ENCODE results near the gene ERI2.
A peak's percentile ranks its signal among the peaks of the same experiment; 100 is the strongest.

The ERI2 gene

DNA sequence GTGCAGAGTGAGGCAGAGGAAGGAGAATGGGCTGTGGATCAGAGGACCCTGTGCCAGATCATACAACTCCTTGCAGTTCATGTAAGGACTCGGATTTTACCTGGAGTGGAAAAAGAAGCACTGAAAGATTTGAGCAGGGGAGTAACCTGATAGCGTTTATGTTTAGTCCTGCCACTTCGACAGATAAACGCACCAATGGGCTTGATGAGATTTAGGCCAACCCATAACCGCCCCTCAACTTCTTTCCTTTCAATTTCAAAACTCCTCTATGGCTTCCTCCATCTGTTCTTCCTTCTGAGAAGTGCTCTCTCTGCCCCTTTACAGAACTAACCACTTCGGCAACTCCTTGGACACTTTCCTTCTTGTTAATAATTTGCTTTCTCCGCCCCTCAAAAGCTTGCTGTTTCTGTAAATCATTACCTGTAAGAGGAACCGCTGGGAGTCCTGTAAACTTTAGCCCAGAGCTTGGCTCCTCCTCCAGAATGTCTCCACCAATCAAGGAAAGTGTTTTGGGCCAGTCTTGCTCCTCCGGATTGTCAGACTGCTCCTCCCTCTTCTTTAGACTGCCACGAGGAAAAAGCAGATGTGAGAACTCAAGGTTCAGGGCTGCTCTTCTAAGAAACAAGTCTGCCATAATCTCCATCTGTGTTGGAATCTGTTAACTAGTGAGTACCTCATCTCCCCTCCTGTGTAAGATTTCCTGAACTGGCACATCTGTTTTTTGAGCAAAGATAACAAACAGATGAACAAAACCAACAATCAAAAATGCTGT, 42.6 kb downstream of the ERI2 start, which contains the start of gene ACSM3:
TSS of gene ACSM3 (plus strand) at position 554 of the 772 bp plus-strand sequence. CDS start 6,021 bp downstream, outside the sequence.
- H3K9me3 ChIP-seq (ENCODE audit: control insufficient read depth, insufficient read depth, low read depth, low read length): no peaks in the 10 kb centered on the region
- POLR2A ChIA-PET: no interaction called here

DNA sequence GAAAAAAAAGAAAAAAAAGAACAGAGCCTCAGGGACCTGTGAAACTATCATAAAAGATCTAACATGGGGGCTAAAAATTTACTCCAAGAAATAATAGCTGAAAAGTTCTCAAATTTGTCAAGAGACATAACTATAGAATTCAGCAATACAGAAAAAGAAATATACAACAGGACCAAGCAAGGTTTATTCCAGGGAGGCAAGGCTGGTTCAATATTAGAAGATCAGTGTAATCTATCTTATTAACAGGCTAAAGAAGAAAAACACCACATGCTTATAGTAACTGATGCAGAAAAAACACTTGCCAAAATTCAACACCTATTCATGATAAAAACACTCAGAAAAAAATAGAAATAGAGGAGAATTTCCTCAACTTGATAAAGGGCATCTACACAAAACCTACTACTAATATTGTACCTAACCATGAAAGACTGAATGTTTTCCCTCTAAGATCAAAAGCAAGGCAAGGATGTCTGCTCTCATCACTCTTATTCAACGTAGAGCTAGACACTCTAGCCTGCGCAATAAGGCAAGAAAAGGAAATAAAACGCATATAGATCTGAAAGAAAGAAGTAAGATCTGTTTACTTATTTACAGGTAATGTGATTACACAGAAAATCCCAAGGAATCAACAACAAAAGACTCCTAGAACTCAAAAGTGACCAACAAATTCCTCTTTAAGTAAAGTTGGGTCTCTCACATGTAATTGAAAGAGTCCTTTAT, 43.7 kb downstream of the ERI2 start:
- no peaks in the 10 kb centered on the region for H3K9me3 ChIP-seq (ENCODE audit: control insufficient read depth, insufficient read depth, low read depth, low read length)
- POLR2A ChIA-PET: no interaction called here
- no peak overlapping the region for H3K27ac ChIP-seq (ENCODE audit: extremely low read depth, low read depth, low read length)
- no peaks in the 10 kb centered on the region for H3K36me3 ChIP-seq (ENCODE audit: control insufficient read depth in 2 of 2, insufficient read depth in 1 of 2, low read length in 2 of 2)
- no peaks in the 10 kb centered on the region for H3K4me1 ChIP-seq (ENCODE audit: control insufficient read depth, insufficient read depth, low read length)
- CTCF ChIA-PET: no interaction called here
- H3K4me3 ChIP-seq (ENCODE audit: low read depth, low read length): no peak overlapping the region
- TF ChIP-seq, protein P1, sequence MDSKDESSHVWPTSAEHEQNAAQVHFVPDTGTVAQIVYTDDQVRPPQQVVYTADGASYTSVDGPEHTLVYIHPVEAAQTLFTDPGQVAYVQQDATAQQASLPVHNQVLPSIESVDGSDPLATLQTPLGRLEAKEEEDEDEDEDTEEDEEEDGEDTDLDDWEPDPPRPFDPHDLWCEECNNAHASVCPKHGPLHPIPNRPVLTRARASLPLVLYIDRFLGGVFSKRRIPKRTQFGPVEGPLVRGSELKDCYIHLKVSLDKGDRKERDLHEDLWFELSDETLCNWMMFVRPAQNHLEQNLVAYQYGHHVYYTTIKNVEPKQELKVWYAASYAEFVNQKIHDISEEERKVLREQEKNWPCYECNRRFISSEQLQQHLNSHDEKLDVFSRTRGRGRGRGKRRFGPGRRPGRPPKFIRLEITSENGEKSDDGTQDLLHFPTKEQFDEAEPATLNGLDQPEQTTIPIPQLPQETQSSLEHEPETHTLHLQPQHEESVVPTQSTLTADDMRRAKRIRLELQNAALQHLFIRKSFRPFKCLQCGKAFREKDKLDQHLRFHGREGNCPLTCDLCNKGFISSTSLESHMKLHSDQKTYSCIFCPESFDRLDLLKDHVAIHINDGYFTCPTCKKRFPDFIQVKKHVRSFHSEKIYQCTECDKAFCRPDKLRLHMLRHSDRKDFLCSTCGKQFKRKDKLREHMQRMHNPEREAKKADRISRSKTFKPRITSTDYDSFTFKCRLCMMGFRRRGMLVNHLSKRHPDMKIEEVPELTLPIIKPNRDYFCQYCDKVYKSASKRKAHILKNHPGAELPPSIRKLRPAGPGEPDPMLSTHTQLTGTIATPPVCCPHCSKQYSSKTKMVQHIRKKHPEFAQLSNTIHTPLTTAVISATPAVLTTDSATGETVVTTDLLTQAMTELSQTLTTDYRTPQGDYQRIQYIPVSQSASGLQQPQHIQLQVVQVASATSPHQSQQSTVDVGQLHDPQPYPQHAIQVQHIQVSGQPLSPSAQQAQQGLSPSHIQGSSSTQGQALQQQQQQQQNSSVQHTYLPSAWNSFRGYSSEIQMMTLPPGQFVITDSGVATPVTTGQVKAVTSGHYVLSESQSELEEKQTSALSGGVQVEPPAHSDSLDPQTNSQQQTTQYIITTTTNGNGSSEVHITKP (tag by site-specific recombination; IDR thresholded peaks at IDR 0.05): no peak
- TF ChIP-seq, protein P2, sequence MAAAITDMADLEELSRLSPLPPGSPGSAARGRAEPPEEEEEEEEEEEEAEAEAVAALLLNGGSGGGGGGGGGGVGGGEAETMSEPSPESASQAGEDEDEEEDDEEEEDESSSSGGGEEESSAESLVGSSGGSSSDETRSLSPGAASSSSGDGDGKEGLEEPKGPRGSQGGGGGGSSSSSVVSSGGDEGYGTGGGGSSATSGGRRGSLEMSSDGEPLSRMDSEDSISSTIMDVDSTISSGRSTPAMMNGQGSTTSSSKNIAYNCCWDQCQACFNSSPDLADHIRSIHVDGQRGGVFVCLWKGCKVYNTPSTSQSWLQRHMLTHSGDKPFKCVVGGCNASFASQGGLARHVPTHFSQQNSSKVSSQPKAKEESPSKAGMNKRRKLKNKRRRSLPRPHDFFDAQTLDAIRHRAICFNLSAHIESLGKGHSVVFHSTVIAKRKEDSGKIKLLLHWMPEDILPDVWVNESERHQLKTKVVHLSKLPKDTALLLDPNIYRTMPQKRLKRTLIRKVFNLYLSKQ (tag by site-specific recombination; IDR thresholded peaks at IDR 0.05; ENCODE audit: borderline replicate concordance): no peak
- no peak for TF ChIP-seq SCRT1 (tag by site-specific recombination; IDR thresholded peaks at IDR 0.05; ENCODE audit: borderline replicate concordance)

More for the DNA sequence above, 42.6 kb downstream of the ERI2 start, which contains the start of gene ACSM3:
- Histone ChIP-seq H3K36me3 (ENCODE audit: control insufficient read depth in 2 of 2, insufficient read depth in 1 of 2, low read length in 2 of 2) (no peaks in the 10 kb centered on the region), H3K4me1 (ENCODE audit: control insufficient read depth, insufficient read depth, low read length) (no peaks in the 10 kb centered on the region), H3K27ac (ENCODE audit: extremely low read depth, low read depth, low read length) (no peak within 1 kb of the TSS), H3K4me3 (ENCODE audit: low read depth, low read length) (peak within 1 kb of the TSS; percentile 28)
- no peak for TF ChIP-seq ZNF23 (tag by site-specific recombination; IDR thresholded peaks at IDR 0.05; ENCODE audit: borderline replicate concordance)
- TF ChIP-seq ZNF211 (tag by site-specific recombination; IDR thresholded peaks at IDR 0.05; ENCODE audit: low read depth): no peak
- TF ChIP-seq, protein P3, sequence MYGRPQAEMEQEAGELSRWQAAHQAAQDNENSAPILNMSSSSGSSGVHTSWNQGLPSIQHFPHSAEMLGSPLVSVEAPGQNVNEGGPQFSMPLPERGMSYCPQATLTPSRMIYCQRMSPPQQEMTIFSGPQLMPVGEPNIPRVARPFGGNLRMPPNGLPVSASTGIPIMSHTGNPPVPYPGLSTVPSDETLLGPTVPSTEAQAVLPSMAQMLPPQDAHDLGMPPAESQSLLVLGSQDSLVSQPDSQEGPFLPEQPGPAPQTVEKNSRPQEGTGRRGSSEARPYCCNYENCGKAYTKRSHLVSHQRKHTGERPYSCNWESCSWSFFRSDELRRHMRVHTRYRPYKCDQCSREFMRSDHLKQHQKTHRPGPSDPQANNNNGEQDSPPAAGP (tag by site-specific recombination; IDR thresholded peaks at IDR 0.05): no peak
- TF ChIP-seq SCRT1 (tag by site-specific recombination; IDR thresholded peaks at IDR 0.05; ENCODE audit: borderline replicate concordance): no peak
- TF ChIP-seq, protein P1 (tag by site-specific recombination; IDR thresholded peaks at IDR 0.05): peak; percentile 84
- no peak for TF ChIP-seq ZNF426 (tag by site-specific recombination; IDR thresholded peaks at IDR 0.05)
- no peak for TF ChIP-seq ZNF121 (tag by site-specific recombination; IDR thresholded peaks at IDR 0.05)
- TF ChIP-seq, protein P4, sequence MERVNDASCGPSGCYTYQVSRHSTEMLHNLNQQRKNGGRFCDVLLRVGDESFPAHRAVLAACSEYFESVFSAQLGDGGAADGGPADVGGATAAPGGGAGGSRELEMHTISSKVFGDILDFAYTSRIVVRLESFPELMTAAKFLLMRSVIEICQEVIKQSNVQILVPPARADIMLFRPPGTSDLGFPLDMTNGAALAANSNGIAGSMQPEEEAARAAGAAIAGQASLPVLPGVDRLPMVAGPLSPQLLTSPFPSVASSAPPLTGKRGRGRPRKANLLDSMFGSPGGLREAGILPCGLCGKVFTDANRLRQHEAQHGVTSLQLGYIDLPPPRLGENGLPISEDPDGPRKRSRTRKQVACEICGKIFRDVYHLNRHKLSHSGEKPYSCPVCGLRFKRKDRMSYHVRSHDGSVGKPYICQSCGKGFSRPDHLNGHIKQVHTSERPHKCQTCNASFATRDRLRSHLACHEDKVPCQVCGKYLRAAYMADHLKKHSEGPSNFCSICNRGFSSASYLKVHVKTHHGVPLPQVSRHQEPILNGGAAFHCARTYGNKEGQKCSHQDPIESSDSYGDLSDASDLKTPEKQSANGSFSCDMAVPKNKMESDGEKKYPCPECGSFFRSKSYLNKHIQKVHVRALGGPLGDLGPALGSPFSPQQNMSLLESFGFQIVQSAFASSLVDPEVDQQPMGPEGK (tag by site-specific recombination; IDR thresholded peaks at IDR 0.05): no peak
- no peak for TF ChIP-seq KLF10 (tag by site-specific recombination; IDR thresholded peaks at IDR 0.05)
- no peak for TF ChIP-seq ZNF133 (tag by site-specific recombination; IDR thresholded peaks at IDR 0.05)
- TF ChIP-seq TRIM28 (IDR thresholded peaks at IDR 0.05; ENCODE audit: borderline replicate concordance, low read length): 0 out of 2 replicates have a peak, but pooled peaks have one; percentile 17
- peak; percentile 57 for TF ChIP-seq SP3 (tag by site-specific recombination; IDR thresholded peaks at IDR 0.05)
- TF ChIP-seq SETDB1 (IDR thresholded peaks at IDR 0.05; ENCODE audit: insufficient read length, low read length): peak; percentile 57
- 0 out of 2 replicates have a peak, but pooled peaks have one; percentile 11 for TF ChIP-seq ZNF341 (tag by site-specific recombination; IDR thresholded peaks at IDR 0.05; ENCODE audit: low read depth)
- peak; percentile 30; the same call in 1 of the 2 replicates for TF ChIP-seq ZNF335 (tag by site-specific recombination; conservative IDR thresholded peaks at IDR 0.05)
- TF ChIP-seq SP2 (tag by site-specific recombination; IDR thresholded peaks at IDR 0.05): peak; percentile 56
- TF ChIP-seq, protein P5, sequence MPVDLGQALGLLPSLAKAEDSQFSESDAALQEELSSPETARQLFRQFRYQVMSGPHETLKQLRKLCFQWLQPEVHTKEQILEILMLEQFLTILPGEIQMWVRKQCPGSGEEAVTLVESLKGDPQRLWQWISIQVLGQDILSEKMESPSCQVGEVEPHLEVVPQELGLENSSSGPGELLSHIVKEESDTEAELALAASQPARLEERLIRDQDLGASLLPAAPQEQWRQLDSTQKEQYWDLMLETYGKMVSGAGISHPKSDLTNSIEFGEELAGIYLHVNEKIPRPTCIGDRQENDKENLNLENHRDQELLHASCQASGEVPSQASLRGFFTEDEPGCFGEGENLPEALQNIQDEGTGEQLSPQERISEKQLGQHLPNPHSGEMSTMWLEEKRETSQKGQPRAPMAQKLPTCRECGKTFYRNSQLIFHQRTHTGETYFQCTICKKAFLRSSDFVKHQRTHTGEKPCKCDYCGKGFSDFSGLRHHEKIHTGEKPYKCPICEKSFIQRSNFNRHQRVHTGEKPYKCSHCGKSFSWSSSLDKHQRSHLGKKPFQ (tag by site-specific recombination; IDR thresholded peaks at IDR 0.05): no peak
- no peak for TF ChIP-seq SALL2 (tag by site-specific recombination; IDR thresholded peaks at IDR 0.05; ENCODE audit: borderline replicate concordance)
- CTCF ChIA-PET: interaction anchor here (1.3 to 2.4 kb wide), 2 partner anchors 12 to 14 kb away, joined by 6 to 8 read pairs; no protein-coding TSS in a partner anchor

Measured in HEK293 (cell line).